Inferior parietal cortex (tissue), 1 donor: Measurements from ENCODE around the gene STOM.

ENCODE experiments used
- DNase-seq: peaks from one replicate; pipeline ENCODE4 v3.0.0-alpha.2; 2016; ENCODE audit errors: extremely low spot score

The STOM gene

GRCh38 chr9:121349009-121349408, 21.0 kb downstream of the STOM start:
- DNase-seq = no peak

GRCh38 chr9:121348221-121348620, 21.8 kb downstream of the STOM start:
- no peak for DNase-seq

GRCh38 chr9:121345070-121345469, 25.0 kb downstream of the STOM start:
- DNase-seq = no peak

GRCh38 chr9:121344184-121344583, 25.9 kb downstream of the STOM start:
- DNase-seq = no peak

- DNase-seq = no peak
These were observed 29.2 kb downstream of the STOM start for GRCh38 chr9:121340676-121341392.

- no peak for DNase-seq
These were observed 30.6 kb downstream of the STOM start for GRCh38 chr9:121339437-121339836.

- no peak for DNase-seq
These were observed 33.4 kb downstream of the STOM start for GRCh38 chr9:121336665-121337064.

- DNase-seq = no peak
These were observed 35.9 kb downstream of the STOM start for GRCh38 chr9:121333950-121334773.

GRCh38 chr9:121331992-121332685, 37.9 kb downstream of the STOM start:
- no peak for DNase-seq

- DNase-seq = no peak
These were observed 38.5 kb downstream of the STOM start for GRCh38 chr9:121331549-121331948.

GRCh38 chr9:121328876-121329681, 41.0 kb downstream of the STOM start:
- DNase-seq = no peak

GRCh38 chr9:121328476-121328875, 41.6 kb downstream of the STOM start:
- DNase-seq = no peak

GRCh38 chr9:121326901-121327613, 43.0 kb downstream of the STOM start:
- no peak for DNase-seq

- DNase-seq = no peak
These were observed 43.8 kb downstream of the STOM start for GRCh38 chr9:121326130-121326838.

GRCh38 chr9:121325387-121325786, 44.7 kb downstream of the STOM start:
- no peak for DNase-seq

GRCh38 chr9:121324755-121325154, 45.3 kb downstream of the STOM start:
- DNase-seq = no peak

GRCh38 chr9:121324316-121324715, 45.7 kb downstream of the STOM start:
- no peak for DNase-seq

- no peak for DNase-seq
These were observed 46.5 kb downstream of the STOM start for GRCh38 chr9:121323449-121324151.

GRCh38 chr9:121322737-121323448, 47.2 kb downstream of the STOM start:
- DNase-seq = no peak
